A549 treated with GW870086 at 1 μM for 4 hours (cell line): Measurements from ENCODE around the gene USP17L19. TPM values are rescaled to one million over a fixed set of nuclear protein-coding genes. Genes with fewer than 3 reads are reported as not detected.

Experiments
- total RNA-seq: library from RNA; stranded (reverse); fragments of 200-300 nt; extraction: Qiagen RNA extraction; gene quantifications from 5 replicates; pipeline ENCODE4 v1.2.3, GENCODE V29; 2022; ENCODE audit warnings: low read depth

Gene USP17L19, protein sequence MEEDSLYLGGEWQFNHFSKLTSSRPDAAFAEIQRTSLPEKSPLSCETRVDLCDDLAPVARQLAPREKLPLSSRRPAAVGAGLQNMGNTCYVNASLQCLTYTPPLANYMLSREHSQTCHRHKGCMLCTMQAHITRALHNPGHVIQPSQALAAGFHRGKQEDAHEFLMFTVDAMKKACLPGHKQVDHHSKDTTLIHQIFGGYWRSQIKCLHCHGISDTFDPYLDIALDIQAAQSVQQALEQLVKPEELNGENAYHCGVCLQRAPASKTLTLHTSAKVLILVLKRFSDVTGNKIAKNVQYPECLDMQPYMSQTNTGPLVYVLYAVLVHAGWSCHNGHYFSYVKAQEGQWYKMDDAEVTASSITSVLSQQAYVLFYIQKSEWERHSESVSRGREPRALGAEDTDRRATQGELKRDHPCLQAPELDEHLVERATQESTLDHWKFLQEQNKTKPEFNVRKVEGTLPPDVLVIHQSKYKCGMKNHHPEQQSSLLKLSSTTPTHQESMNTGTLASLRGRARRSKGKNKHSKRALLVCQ
- not detected in 5 replicates for total RNA-seq

DNA sequence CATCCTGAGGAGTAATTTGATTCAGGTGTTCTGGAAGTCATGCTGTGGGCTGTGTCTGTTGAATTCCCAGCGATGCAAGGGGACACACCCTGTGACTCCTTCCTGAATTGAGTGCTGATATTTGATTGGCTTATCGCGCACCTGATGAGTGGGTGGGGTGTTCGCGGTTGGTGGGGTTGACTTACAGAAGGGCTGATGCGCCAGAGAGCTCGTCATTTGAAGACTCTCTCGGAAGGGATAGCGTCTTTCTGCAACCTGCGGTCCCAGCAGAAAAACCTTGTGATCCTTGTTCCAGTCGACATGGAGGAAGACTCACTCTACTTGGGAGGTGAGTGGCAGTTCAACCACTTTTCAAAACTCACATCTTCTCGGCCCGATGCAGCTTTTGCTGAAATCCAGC is at the start of gene USP17L19:
TSS of gene USP17L19 (plus strand) at position 301 of the 400 bp plus-strand sequence. CDS start at position 301, 0 bp downstream.

DNA sequence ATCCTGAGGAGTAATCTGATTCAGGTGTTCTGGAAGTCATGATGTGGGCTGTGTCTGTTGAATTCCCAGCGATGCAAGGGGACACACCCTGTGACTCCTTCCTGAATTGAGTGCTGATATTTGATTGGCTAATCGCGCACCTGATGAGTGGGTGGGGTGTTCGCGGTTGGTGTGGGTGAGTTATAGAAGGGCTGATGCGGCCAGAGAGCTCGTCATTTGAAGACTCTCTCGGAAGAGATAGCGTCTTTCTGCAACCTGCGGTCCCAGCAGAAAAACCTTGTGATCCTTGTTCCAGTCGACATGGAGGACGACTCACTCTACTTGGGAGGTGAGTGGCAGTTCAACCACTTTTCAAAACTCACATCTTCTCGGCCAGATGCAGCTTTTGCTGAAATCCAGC is 42.8 kb upstream of the USP17L19 start, which contains the start of gene USP17L10:
TSS of gene USP17L10 (plus strand) at position 301 of the 400 bp plus-strand sequence. CDS start at position 301, 0 bp downstream.

DNA sequence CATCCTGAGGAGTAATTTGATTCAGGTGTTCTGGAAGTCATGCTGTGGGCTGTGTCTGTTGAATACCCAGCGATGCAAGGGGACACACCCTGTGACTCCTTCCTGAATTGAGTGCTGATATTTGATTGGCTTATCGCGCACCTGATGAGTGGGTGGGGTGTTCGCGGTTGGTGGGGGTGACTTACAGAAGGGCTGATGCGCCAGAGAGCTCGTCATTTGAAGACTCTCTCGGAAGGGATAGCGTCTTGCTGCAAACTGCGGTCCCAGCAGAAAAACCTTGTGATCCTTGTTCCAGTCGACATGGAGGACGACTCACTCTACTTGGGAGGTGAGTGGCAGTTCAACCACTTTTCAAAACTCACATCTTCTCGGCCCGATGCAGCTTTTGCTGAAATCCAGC is 38.1 kb upstream of the USP17L19 start, which contains the start of gene USP17L11:
TSS of gene USP17L11 (plus strand) at position 301 of the 400 bp plus-strand sequence. CDS start at position 301, 0 bp downstream.

DNA sequence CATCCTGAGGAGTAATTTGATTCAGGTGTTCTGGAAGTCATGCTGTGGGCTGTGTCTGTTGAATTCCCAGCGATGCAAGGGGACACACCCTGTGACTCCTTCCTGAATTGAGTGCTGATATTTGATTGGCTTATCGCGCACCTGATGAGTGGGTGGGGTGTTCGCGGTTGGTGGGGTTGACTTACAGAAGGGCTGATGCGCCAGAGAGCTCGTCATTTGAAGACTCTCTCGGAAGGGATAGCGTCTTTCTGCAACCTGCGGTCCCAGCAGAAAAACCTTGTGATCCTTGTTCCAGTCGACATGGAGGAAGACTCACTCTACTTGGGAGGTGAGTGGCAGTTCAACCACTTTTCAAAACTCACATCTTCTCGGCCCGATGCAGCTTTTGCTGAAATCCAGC is 33.3 kb upstream of the USP17L19 start, which contains the start of gene USP17L12:
TSS of gene USP17L12 (plus strand) at position 301 of the 400 bp plus-strand sequence. CDS start at position 301, 0 bp downstream.

DNA sequence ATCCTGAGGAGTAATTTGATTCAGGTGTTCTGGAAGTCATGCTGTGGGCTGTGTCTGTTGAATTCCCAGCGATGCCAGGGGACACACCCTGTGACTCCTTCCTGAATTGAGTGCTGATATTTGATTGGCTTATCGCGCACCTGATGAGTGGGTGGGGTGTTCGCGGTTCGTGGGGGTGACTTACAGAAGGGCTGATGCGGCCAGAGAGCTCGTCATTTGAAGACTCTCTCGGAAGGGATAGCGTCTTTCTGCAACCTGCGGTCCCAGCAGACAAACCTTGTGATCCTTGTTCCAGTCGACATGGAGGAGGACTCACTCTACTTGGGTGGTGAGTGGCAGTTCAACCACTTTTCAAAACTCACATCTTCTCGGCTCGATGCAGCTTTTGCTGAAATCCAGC is 28.6 kb upstream of the USP17L19 start, which contains the start of gene USP17L13:
TSS of gene USP17L13 (plus strand) at position 301 of the 400 bp plus-strand sequence. CDS start at position 301, 0 bp downstream.

DNA sequence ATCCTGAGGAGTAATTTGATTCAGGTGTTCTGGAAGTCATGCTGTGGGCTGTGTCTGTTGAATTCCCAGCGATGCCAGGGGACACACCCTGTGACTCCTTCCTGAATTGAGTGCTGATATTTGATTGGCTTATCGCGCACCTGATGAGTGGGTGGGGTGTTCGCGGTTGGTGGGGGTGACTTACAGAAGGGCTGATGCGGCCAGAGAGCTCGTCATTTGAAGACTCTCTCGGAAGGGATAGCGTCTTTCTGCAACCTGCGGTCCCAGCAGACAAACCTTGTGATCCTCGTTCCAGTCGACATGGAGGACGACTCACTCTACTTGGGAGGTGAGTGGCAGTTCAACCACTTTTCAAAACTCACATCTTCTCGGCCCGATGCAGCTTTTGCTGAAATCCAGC is 19.1 kb upstream of the USP17L19 start, which contains the start of gene USP17L15:
TSS of gene USP17L15 (plus strand) at position 301 of the 400 bp plus-strand sequence. CDS start at position 301, 0 bp downstream.

DNA sequence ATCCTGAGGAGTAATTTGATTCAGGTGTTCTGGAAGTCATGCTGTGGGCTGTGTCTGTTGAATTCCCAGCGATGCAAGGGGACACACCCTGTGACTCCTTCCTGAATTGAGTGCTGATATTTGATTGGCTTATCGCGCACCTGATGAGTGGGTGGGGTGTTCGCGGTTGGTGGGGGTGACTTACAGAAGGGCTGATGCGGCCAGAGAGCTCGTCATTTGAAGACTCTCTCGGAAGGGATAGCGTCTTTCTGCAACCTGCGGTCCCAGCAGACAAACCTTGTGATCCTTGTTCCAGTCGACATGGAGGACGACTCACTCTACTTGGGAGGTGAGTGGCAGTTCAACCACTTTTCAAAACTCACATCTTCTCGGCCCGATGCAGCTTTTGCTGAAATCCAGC is 9.6 kb upstream of the USP17L19 start, which contains the start of gene USP17L17:
TSS of gene USP17L17 (plus strand) at position 301 of the 400 bp plus-strand sequence. CDS start at position 301, 0 bp downstream.

DNA sequence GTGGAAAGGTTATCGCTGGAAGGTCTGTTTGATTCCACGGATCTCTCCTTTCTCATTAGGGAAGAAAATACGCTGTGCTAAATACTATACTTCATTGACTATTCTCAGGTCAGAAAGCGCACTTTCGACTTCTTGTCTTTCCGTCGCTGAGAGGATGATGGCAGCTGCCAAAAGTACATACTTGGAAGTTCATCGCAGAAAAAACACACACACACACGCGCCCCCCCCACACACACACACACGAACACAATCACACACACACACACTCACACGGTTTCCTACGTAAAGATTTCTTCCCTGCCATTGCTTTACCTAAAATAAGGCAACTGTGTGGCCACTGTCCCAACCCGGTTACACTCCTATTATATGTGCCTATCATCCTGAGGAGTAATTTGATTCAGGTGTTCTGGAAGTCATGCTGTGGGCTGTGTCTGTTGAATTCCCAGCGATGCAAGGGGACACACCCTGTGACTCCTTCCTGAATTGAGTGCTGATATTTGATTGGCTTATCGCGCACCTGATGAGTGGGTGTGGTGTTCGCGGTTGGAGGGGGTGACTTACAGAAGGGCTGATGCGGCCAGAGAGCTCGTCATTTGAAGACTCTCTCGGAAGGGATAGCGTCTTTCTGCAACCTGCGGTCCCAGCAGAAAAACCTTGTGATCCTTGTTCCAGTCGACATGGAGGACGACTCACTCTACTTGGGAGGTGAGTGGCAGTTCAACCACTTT is 5.1 kb upstream of the USP17L19 start, which contains the start of gene USP17L18:
TSS of gene USP17L18 (plus strand) at position 678 of the 728 bp plus-strand sequence. CDS start at position 678, 0 bp downstream.

DNA sequence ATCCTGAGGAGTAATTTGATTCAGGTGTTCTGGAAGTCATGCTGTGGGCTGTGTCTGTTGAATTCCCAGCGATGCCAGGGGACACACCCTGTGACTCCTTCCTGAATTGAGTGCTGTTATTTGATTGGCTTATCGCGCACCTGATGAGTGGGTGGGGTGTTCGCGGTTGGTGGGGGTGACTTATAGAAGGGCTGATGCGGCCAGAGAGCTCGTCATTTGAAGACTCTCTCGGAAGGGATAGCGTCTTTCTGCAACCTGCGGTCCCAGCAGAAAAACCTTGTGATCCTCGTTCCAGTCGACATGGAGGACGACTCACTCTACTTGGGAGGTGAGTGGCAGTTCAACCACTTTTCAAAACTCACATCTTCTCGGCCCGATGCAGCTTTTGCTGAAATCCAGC is 4.6 kb downstream of the USP17L19 start, which contains the start of gene USP17L20:
TSS of gene USP17L20 (plus strand) at position 301 of the 400 bp plus-strand sequence. CDS start at position 301, 0 bp downstream.

DNA sequence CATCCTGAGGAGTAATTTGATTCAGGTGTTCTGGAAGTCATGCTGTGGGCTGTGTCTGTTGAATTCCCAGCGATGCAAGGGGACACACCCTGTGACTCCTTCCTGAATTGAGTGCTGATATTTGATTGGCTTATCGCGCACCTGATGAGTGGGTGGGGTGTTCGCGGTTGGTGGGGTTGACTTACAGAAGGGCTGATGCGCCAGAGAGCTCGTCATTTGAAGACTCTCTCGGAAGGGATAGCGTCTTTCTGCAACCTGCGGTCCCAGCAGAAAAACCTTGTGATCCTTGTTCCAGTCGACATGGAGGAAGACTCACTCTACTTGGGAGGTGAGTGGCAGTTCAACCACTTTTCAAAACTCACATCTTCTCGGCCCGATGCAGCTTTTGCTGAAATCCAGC is 9.4 kb downstream of the USP17L19 start, which contains the start of gene USP17L21:
TSS of gene USP17L21 (plus strand) at position 301 of the 400 bp plus-strand sequence. CDS start at position 301, 0 bp downstream.

DNA sequence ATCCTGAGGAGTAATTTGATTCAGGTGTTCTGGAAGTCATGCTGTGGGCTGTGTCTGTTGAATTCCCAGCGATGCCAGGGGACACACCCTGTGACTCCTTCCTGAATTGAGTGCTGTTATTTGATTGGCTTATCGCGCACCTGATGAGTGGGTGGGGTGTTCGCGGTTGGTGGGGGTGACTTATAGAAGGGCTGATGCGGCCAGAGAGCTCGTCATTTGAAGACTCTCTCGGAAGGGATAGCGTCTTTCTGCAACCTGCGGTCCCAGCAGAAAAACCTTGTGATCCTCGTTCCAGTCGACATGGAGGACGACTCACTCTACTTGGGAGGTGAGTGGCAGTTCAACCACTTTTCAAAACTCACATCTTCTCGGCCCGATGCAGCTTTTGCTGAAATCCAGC is 14.1 kb downstream of the USP17L19 start, which contains the start of gene USP17L22:
TSS of gene USP17L22 (plus strand) at position 301 of the 400 bp plus-strand sequence. CDS start at position 301, 0 bp downstream.

Other genes with a start within 250 kb of the USP17L19 start
- gene FAM90A26, start 83.0 kb upstream of the USP17L19 start, total RNA-seq = 0.08 TPM in 1 of 5 replicates, not detected in the others
- not detected in 5 replicates for gene USP17L10, start 42.7 kb upstream of the USP17L19 start, total RNA-seq
- not detected in 5 replicates for gene USP17L11, start 38.0 kb upstream of the USP17L19 start, total RNA-seq
- not detected in 5 replicates for gene USP17L12, start 33.2 kb upstream of the USP17L19 start, total RNA-seq
- gene USP17L13, start 28.5 kb upstream of the USP17L19 start, total RNA-seq = not detected in 5 replicates
- gene USP17L15, start 19.0 kb upstream of the USP17L19 start, total RNA-seq = not detected in 5 replicates
- gene USP17L17, start 9.5 kb upstream of the USP17L19 start, total RNA-seq = not detected in 5 replicates
- gene USP17L18, start 4.7 kb upstream of the USP17L19 start, total RNA-seq = not detected in 5 replicates
- not detected in 5 replicates for gene USP17L20, start 4.7 kb downstream of the USP17L19 start, total RNA-seq
- not detected in 5 replicates for gene USP17L21, start 9.5 kb downstream of the USP17L19 start, total RNA-seq
- not detected in 5 replicates for gene USP17L22, start 14.2 kb downstream of the USP17L19 start, total RNA-seq
- gene USP17L24, start 71.8 kb downstream of the USP17L19 start, total RNA-seq = not detected in 5 replicates
- gene USP17L25, start 76.5 kb downstream of the USP17L19 start, total RNA-seq = not detected in 5 replicates
- gene USP17L26, start 81.3 kb downstream of the USP17L19 start, total RNA-seq = not detected in 5 replicates
- gene USP17L5, start 86.0 kb downstream of the USP17L19 start, total RNA-seq = not detected in 5 replicates
- not detected in 5 replicates for gene USP17L27, start 90.8 kb downstream of the USP17L19 start, total RNA-seq
- not detected in 5 replicates for gene USP17L28, start 95.5 kb downstream of the USP17L19 start, total RNA-seq
- not detected in 5 replicates for gene USP17L29, start 100.3 kb downstream of the USP17L19 start, total RNA-seq
- not detected in 5 replicates for gene USP17L30, start 109.8 kb downstream of the USP17L19 start, total RNA-seq
- gene DEFB131A, start 191.0 kb downstream of the USP17L19 start, total RNA-seq = not detected in 5 replicates